ENCODE results near the gene TTC39C. TPM values are rescaled to one million over a fixed set of nuclear protein-coding genes. Genes with fewer than 3 reads are reported as not detected.

TTC39C gene
- total RNA-seq, 4 donors from 2014 or later = 12.3 to 35.9 (median 24.8) TPM

- Histone ChIP-seq H3K36me3 (peaks cover 0 to 38% (median 0%) of the 10 kb centered on the region in 3 donors), H3K27ac (no peak overlapping the region), H3K4me1 (no peaks in the 10 kb centered on the region), H3K9me3 (no peaks in the 10 kb centered on the region), H3K27me3 (no peaks in the 10 kb centered on the region), H3K4me3 (no peak overlapping the region)
- WGBS, 2 donors = 60 to 83% methylated on average over 4 of the region's 4 CpGs
- DNase-seq = no peak
- TF ChIP-seq POLR2A (IDR thresholded peaks at IDR 0.05) (no peak), CTCF (IDR thresholded peaks at IDR 0.05) (no peak)
- intact Hi-C loops (cut with DNase I) = no loop called here
These were observed 75.2 kb downstream of the TTC39C start for GRCh38 chr18:24089515-24090337.

DNA sequence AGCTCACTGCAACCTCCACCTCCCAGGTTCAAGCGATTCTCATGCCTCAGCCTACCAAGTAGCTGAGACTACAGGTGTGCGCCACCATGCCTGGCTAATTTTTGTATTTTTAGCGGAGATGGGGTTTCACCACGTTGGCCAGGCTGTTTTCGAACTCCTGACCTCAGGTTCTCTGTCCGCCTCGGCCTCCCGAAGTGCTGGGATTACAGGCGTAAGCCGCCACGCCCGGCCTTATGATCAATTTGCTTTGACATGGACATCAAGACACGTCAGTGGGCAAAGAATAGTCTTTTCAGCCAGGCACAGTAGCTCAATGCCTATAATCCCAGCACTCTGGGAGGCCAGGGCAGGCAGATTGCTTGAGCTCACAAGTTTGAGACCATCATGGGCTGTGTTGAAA lies 76.3 kb downstream of the TTC39C start:
- Histone ChIP-seq H3K36me3 (peaks cover 0 to 38% (median 0%) of the 10 kb centered on the region in 3 donors), H3K4me1 (no peaks in the 10 kb centered on the region), H3K4me3 (no peak overlapping the region), H3K27me3 (no peaks in the 10 kb centered on the region), H3K9me3 (no peaks in the 10 kb centered on the region), H3K27ac (no peak overlapping the region)
- WGBS, 2 donors = 95 to 96% methylated on average over 8 to 13 of the region's 13 CpGs
- no peak for DNase-seq
- TF ChIP-seq CTCF (IDR thresholded peaks at IDR 0.05) = no peak
- no peak for TF ChIP-seq POLR2A (IDR thresholded peaks at IDR 0.05)
- intact Hi-C loops (cut with DNase I) = no loop called here

GRCh38 chr18:24094561-24094960 lies 80.0 kb downstream of the TTC39C start:
- intact Hi-C loops (cut with DNase I) = no loop called here
- DNase-seq = no peak
- Histone ChIP-seq H3K4me3 (no peak overlapping the region), H3K36me3 (peaks cover 0 to 45% (median 0%) of the 10 kb centered on the region in 3 donors), H3K4me1 (no peaks in the 10 kb centered on the region), H3K27me3 (no peaks in the 10 kb centered on the region), H3K27ac (no peak overlapping the region), H3K9me3 (peaks cover 0 to 13% (median 8%) of the 10 kb centered on the region in 3 donors)
- no peak for TF ChIP-seq CTCF (IDR thresholded peaks at IDR 0.05)
- TF ChIP-seq POLR2A (IDR thresholded peaks at IDR 0.05) = no peak

GRCh38 chr18:24095976-24096375 lies 81.4 kb downstream of the TTC39C start:
- Histone ChIP-seq H3K27me3 (no peaks in the 10 kb centered on the region), H3K9me3 (peaks cover 0 to 13% (median 8%) of the 10 kb centered on the region in 3 donors), H3K4me1 (no peaks in the 10 kb centered on the region), H3K4me3 (no peak overlapping the region), H3K27ac (no peak overlapping the region), H3K36me3 (peaks cover 0 to 42% (median 0%) of the 10 kb centered on the region in 3 donors)
- intact Hi-C loops (cut with DNase I) = no loop called here
- WGBS, 2 donors = 78 to 89% methylated on average over 1 of the region's 1 CpG
- no peak for TF ChIP-seq CTCF (IDR thresholded peaks at IDR 0.05)
- TF ChIP-seq POLR2A (IDR thresholded peaks at IDR 0.05) = no peak
- no peak for DNase-seq

DNA sequence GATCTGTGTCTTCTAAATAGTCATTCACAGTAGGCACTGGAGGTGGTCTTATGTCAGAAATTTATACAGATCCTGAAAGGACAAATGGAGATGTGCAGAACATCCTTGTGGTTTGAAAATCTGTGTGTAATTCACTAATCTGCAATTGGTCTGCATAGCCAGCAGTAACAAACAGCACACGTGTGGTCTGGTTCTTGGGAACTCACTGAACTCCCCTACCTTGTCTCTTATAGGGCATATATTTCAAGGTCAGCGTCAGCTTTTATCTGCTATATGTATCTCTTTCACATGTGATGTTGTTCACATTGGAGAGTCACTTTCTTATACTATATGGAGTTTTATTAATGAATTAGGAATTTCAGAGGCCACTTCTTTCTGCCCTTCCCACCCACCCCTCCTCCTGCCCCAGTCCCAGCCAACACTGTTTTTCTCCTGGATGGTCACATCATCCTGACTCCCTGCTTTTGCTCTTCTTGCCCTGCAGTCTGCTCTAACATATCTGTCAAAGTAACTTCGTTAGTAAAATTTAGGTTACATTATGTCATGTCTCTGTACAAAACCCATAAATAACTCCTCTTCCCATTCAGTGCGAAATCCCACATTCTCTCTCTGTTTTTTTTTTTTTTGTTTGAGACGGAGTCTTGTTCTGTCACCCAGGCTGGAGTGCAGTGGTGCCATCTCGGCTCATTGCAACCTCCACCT lies 88.9 kb downstream of the TTC39C start:
- Histone ChIP-seq H3K9me3 (no peaks in the 10 kb centered on the region), H3K4me3 (no peak overlapping the region), H3K27ac (no peak overlapping the region), H3K36me3 (peaks cover 0 to 36% (median 5%) of the 10 kb centered on the region in 3 donors), H3K4me1 (no peaks in the 10 kb centered on the region), H3K27me3 (no peaks in the 10 kb centered on the region)
- TF ChIP-seq POLR2A (IDR thresholded peaks at IDR 0.05) = no peak
- no peak for TF ChIP-seq CTCF (IDR thresholded peaks at IDR 0.05)
- intact Hi-C loops (cut with DNase I) = no loop called here
- no peak for DNase-seq
- WGBS, 2 donors = 77 to 85% methylated on average over 6 of the region's 6 CpGs

Measured in esophagus squamous epithelium (tissue), 5 donors.